IMR-90 (cell line): Measurements from ENCODE around the gene TNFRSF11A.

Experiments
- CEBPB ChIP-seq: IDR thresholded peaks from 2 replicates; pipeline ENCODE4 v1.6.1; 2012; ENCODE audit warnings: low read depth, low read length, improper control_type of control experiment
- CTCF ChIP-seq: conservative IDR thresholded peaks from 2 replicates; pipeline ENCODE4 v1.5.1; 2012; ENCODE audit warnings: mild to moderate bottlenecking, low read depth, low read length, improper control_type of control experiment
- MAZ ChIP-seq: IDR thresholded peaks from 2 replicates; pipeline ENCODE4 v1.6.1; 2012; ENCODE audit warnings: low read depth, mild to moderate bottlenecking, low read length, improper control_type of control experiment, moderate library complexity, borderline replicate concordance
- POLR2A ChIP-seq: IDR thresholded peaks from 2 replicates; pipeline ENCODE4 v1.6.1; 2012; ENCODE audit warnings: mild to moderate bottlenecking, low read depth, low read length
- RAD21 ChIP-seq: IDR thresholded peaks from 2 replicates; pipeline ENCODE4 v1.6.1; 2012; ENCODE audit warnings: low read length, improper control_type of control experiment
- RFX5 ChIP-seq: IDR thresholded peaks from 2 replicates; pipeline ENCODE4 v1.8.0; 2012; ENCODE audit warnings: low read depth, mild to moderate bottlenecking, low read length, moderate library complexity
- TF ChIP-seq, protein P1 (sequence below): fragments of 150-350 bp; IDR thresholded peaks from 2 replicates; pipeline ENCODE4 v1.6.1; 2016; ENCODE audit warnings: low read depth, mild to moderate bottlenecking, low read length, moderate library complexity, borderline replicate concordance
- TF ChIP-seq, protein P2 (sequence below): fragments of 150-350 bp; IDR thresholded peaks from 2 replicates; pipeline ENCODE4 v1.6.1; 2017; ENCODE audit warnings: mild to moderate bottlenecking, antibody characterized with exemption, low read length, low read depth

GRCh38 chr18:62280058-62280457 is 45.1 kb upstream of the TNFRSF11A start:
- no peak for TF ChIP-seq CTCF
- TF ChIP-seq, protein P1, sequence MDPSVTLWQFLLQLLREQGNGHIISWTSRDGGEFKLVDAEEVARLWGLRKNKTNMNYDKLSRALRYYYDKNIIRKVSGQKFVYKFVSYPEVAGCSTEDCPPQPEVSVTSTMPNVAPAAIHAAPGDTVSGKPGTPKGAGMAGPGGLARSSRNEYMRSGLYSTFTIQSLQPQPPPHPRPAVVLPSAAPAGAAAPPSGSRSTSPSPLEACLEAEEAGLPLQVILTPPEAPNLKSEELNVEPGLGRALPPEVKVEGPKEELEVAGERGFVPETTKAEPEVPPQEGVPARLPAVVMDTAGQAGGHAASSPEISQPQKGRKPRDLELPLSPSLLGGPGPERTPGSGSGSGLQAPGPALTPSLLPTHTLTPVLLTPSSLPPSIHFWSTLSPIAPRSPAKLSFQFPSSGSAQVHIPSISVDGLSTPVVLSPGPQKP, result no peak
- no peak for TF ChIP-seq RFX5
- no peak for TF ChIP-seq RAD21
- TF ChIP-seq POLR2A, result no peak
- no peak for TF ChIP-seq CEBPB
- TF ChIP-seq, protein P2, sequence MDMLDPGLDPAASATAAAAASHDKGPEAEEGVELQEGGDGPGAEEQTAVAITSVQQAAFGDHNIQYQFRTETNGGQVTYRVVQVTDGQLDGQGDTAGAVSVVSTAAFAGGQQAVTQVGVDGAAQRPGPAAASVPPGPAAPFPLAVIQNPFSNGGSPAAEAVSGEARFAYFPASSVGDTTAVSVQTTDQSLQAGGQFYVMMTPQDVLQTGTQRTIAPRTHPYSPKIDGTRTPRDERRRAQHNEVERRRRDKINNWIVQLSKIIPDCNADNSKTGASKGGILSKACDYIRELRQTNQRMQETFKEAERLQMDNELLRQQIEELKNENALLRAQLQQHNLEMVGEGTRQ, result no peak
- no peak for TF ChIP-seq MAZ
